ENCODE measurements around the gene GDPGP1. TPM values are rescaled to one million over a fixed set of nuclear protein-coding genes. Genes with fewer than 3 reads are reported as not detected.
A peak's percentile ranks its signal among the peaks of the same experiment; 100 is the strongest.

GDPGP1 gene
- total and polyA plus RNA-seq, 9 of the 15 experiments (the other 6 are each of a cell fraction or from before 2014, with no cell fraction given): 0.78 to 6.1 (median 2.8) TPM

- TF ChIP-seq CLOCK (CRISPR knock-in tag; IDR thresholded peaks at IDR 0.05; ENCODE audit: borderline replicate concordance) (no peak), NR2F6 (CRISPR knock-in tag; IDR thresholded peaks at IDR 0.05) (no peak), SMAD4 (CRISPR knock-in tag; conservative IDR thresholded peaks at IDR 0.05) (no peak), MEF2D (tag; conservative IDR thresholded peaks at IDR 0.05; ENCODE audit: low read depth) (no peak), ETV1 (tag; conservative IDR thresholded peaks at IDR 0.05; ENCODE audit: low read depth) (peak; percentile 42; the same call in 1 of the 2 replicates), BRF2 (IDR thresholded peaks at IDR 0.05; ENCODE audit: borderline replicate concordance, insufficient read depth, insufficient read length) (no peak), ZNF707 (CRISPR knock-in tag; conservative IDR thresholded peaks at IDR 0.05) (no peak), CSDE1 (IDR thresholded peaks at IDR 0.05) (0 out of 4 replicates have a peak, but pooled peaks of 1 of the 2 experiments have one; percentile 48), HDAC3 (IDR thresholded peaks at IDR 0.05; ENCODE audit: borderline replicate concordance, partially characterized antibody) (no peak), CEBPB (tag; IDR thresholded peaks at IDR 0.05) (peak; percentile 89), TAF7 (tag; IDR thresholded peaks at IDR 0.05) (no peak), ZNF586 (CRISPR knock-in tag; conservative IDR thresholded peaks at IDR 0.05) (no peak), SP1 (CRISPR knock-in tag; IDR thresholded peaks at IDR 0.05) (no peak), ZNF507 (tag; conservative IDR thresholded peaks at IDR 0.05) (no peak), ZNF445 (CRISPR knock-in tag; IDR thresholded peaks at IDR 0.05; ENCODE audit: low read depth) (no peak), RBM25 (IDR thresholded peaks at IDR 0.05; ENCODE audit: low read depth, low read length, severe bottlenecking) (peak; percentile 53), PHF20 (IDR thresholded peaks at IDR 0.05; ENCODE audit: partially characterized antibody) (no peak), NCOA1 (IDR thresholded peaks at IDR 0.05; ENCODE audit: low read depth) (0 out of 2 replicates have a peak, but pooled peaks have one; percentile 58), SMARCA4 (IDR thresholded peaks at IDR 0.05) (peak; percentile 81), ARNT (IDR thresholded peaks at IDR 0.05) (peak in 1 of 2 experiments; percentile 32; a peak in 1 of 4 replicates), FOXK2 (conservative IDR thresholded peaks at IDR 0.05 in 1 of 2, IDR thresholded peaks at IDR 0.05 in 1 of 2; ENCODE audit: low read depth in 2 of 2) (peak; percentile 52 to 54; a peak in 1 of 4 replicates), HMG20B (CRISPR knock-in tag; IDR thresholded peaks at IDR 0.05) (no peak), ZNF551 (CRISPR knock-in tag; IDR thresholded peaks at IDR 0.05) (no peak), ZNF431 (CRISPR knock-in tag; IDR thresholded peaks at IDR 0.05) (no peak), U2AF1 (optimal IDR thresholded peaks at IDR 0.05; ENCODE audit: low read depth, low read length) (no peak)
Observed at GRCh38 chr15:90188914-90189748, 44.9 kb upstream of the GDPGP1 start (continued).

All from K562 (cell line).